Fibroblast of lung (primary cell): ENCODE data around the gene LRRC8C. TPM values are rescaled to one million over a fixed set of nuclear protein-coding genes. Genes with fewer than 3 reads are reported as not detected.
A peak's percentile ranks its signal among the peaks of the same experiment; 100 is the strongest.
"Not testable (repeated sequence)": the region's sequence is repeated elsewhere in the genome, so short reads cannot be mapped to it uniquely, and the experiment has no call there.

ENCODE experiments used
- DNase-seq, 2 donors: peaks; one replicate each; pipeline versions ENCODE4 v3.0.0 to v3.0.0-alpha.2; 2010; ENCODE audit warnings: low read depth in 2 of 2
- H2AFZ ChIP-seq: 2 replicates; pipeline ENCODE4 v1.5.1; 2012; ENCODE audit warnings: low read length, control low read depth, inconsistent platforms
- H3K27ac ChIP-seq: 2 replicates; pipeline ENCODE4 v1.5.1; 2011; ENCODE audit warnings: low read length, control low read depth; ENCODE audit not compliant: insufficient read depth
- H3K27me3 ChIP-seq: 2 replicates; pipeline ENCODE4 v1.5.1; 2011; ENCODE audit warnings: mild to moderate bottlenecking, low read length; ENCODE audit not compliant: control insufficient read depth, insufficient read depth
- H3K36me3 ChIP-seq: 2 replicates; pipeline ENCODE4 v1.5.1; 2011; ENCODE audit warnings: low read length; ENCODE audit not compliant: control insufficient read depth, insufficient read depth
- H3K4me1 ChIP-seq: 2 replicates; pipeline ENCODE4 v1.5.1; 2011; ENCODE audit warnings: low read length; ENCODE audit not compliant: control insufficient read depth, insufficient read depth; ENCODE audit errors: extremely low read depth
- H3K4me2 ChIP-seq: 2 replicates; pipeline ENCODE4 v1.5.1; 2011; ENCODE audit warnings: low read length, control low read depth; ENCODE audit not compliant: insufficient read depth; ENCODE audit errors: extremely low read depth
- H3K4me3 ChIP-seq, 4 experiments: fragments of 200-600 bp in 1 of 4; sonication (generic) in 1 of 4; replicated peaks in 1 of 4; 2 replicates each; pipeline ENCODE4 v1.5.1; 2011 to 2016; ENCODE audit warnings: low read length in 4 of 4, low read depth in 3 of 4, mild to moderate bottlenecking in 3 of 4, control low read depth in 2 of 4, inconsistent platforms in 1 of 4, mixed read lengths in 1 of 4; ENCODE audit not compliant: insufficient read depth in 1 of 4; ENCODE audit errors: control extremely low read depth in 1 of 4
- H3K79me2 ChIP-seq: 2 replicates; pipeline ENCODE4 v1.5.1; 2012; ENCODE audit warnings: mild to moderate bottlenecking, low read length, inconsistent platforms; ENCODE audit not compliant: control insufficient read depth, insufficient read depth
- H3K9ac ChIP-seq: 2 replicates; pipeline ENCODE4 v1.5.1; 2011; ENCODE audit warnings: mild to moderate bottlenecking, low read length, control low read depth; ENCODE audit not compliant: insufficient read depth
- H3K9me3 ChIP-seq: 2 replicates; pipeline ENCODE4 v1.5.1; 2012; ENCODE audit warnings: low read depth, low read length; ENCODE audit not compliant: control insufficient read depth, insufficient read depth
- H4K20me1 ChIP-seq: 2 replicates; pipeline ENCODE4 v1.5.1; 2011; ENCODE audit warnings: low read length; ENCODE audit not compliant: control insufficient read depth, insufficient read depth; ENCODE audit errors: extremely low read depth
- EZH2 ChIP-seq: IDR thresholded peaks from 2 replicates; pipeline ENCODE4 v1.5.1; 2012; ENCODE audit warnings: low read length, control low read depth, mild to moderate bottlenecking; ENCODE audit errors: missing control alignments
- polyA plus RNA-seq, 2 donors: library from polyadenylated mRNA; depleted of rRNA in 1 of 2; stranded (reverse) in 1 of 2; unstranded in 1 of 2; fragments of >200 nt; gene quantifications; 2 replicates each; pipeline ENCODE4 v1.2.1, GENCODE V29; 2011 to 2012; ENCODE audit warnings: missing spikeins in 1 of 2
- total RNA-seq: library from RNA; depleted of rRNA; stranded (reverse); fragments of >200 nt; gene quantifications from 2 replicates; pipeline ENCODE4 v1.2.1, GENCODE V29; 2014
- TF ChIP-seq, protein P1 (sequence below), 2 donors: IDR thresholded peaks in 1 of 2; conservative IDR thresholded peaks in 1 of 2; 1 replicate in 1 of 2; 2 replicates in 1 of 2; pipeline ENCODE4 v1.5.1; 2011 to 2012; ENCODE audit warnings: low read length in 2 of 2, control low read depth in 1 of 2, inconsistent platforms in 1 of 2, low read depth in 1 of 2, mild to moderate bottlenecking in 1 of 2

The LRRC8C gene
- total and polyA plus RNA-seq, 2 donors (not counting 1 experiment from before 2014, with no cell fraction given): 5.4 to 13.2 TPM

- no peaks in the 10 kb centered on the region for H3K36me3 ChIP-seq
- H4K20me1 ChIP-seq: no peaks in the 10 kb centered on the region
- H2AFZ ChIP-seq: no peak overlapping the region
- no peak overlapping the region for H3K4me3 ChIP-seq
- H3K4me1 ChIP-seq: no peaks in the 10 kb centered on the region
- H3K27me3 ChIP-seq: no peaks in the 10 kb centered on the region
- H3K9ac ChIP-seq: no peak overlapping the region
- H3K79me2 ChIP-seq: no peaks in the 10 kb centered on the region
- H3K9me3 ChIP-seq: no peaks in the 10 kb centered on the region
- no peak overlapping the region for H3K27ac ChIP-seq
- no peak for TF ChIP-seq EZH2
- TF ChIP-seq, protein P1, sequence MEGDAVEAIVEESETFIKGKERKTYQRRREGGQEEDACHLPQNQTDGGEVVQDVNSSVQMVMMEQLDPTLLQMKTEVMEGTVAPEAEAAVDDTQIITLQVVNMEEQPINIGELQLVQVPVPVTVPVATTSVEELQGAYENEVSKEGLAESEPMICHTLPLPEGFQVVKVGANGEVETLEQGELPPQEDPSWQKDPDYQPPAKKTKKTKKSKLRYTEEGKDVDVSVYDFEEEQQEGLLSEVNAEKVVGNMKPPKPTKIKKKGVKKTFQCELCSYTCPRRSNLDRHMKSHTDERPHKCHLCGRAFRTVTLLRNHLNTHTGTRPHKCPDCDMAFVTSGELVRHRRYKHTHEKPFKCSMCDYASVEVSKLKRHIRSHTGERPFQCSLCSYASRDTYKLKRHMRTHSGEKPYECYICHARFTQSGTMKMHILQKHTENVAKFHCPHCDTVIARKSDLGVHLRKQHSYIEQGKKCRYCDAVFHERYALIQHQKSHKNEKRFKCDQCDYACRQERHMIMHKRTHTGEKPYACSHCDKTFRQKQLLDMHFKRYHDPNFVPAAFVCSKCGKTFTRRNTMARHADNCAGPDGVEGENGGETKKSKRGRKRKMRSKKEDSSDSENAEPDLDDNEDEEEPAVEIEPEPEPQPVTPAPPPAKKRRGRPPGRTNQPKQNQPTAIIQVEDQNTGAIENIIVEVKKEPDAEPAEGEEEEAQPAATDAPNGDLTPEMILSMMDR (conservative IDR thresholded peaks at IDR 0.05 in 1 of 2, IDR thresholded peaks at IDR 0.05 in 1 of 2; ENCODE audit: low read depth in 1 of 2, low read length in 2 of 2): no peak
- H3K4me2 ChIP-seq: no peak overlapping the region
- DNase-seq: no peak
These were observed 42.4 kb upstream of the LRRC8C start for GRCh38 chr1:89590341-89591080.

DNA sequence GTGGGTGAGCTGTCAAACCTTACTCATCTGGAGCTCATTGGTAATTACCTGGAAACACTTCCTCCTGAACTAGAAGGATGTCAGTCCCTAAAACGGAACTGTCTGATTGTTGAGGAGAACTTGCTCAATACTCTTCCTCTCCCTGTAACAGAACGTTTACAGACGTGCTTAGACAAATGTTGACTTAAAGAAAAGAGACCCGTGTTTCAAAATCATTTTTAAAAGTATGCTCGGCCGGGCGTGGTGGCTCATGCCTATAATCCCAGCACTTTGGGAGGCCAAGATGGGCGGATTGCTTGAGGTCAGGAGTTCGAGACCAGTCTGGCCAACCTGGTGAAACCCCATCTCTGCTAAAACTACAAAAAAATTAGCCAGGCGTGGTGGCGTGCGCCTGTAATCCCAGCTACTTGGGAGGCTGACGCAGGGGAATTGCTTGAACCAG is 40.0 kb upstream of the LRRC8C start:
- H3K4me2 ChIP-seq, DNase-seq, H3K9ac ChIP-seq, H2AFZ ChIP-seq, H3K27me3 ChIP-seq, H3K4me3 ChIP-seq, H3K27ac ChIP-seq, H3K79me2 ChIP-seq, H4K20me1 ChIP-seq, H3K4me1 ChIP-seq, H3K9me3 ChIP-seq, H3K36me3 ChIP-seq: not testable (repeated sequence)

DNA sequence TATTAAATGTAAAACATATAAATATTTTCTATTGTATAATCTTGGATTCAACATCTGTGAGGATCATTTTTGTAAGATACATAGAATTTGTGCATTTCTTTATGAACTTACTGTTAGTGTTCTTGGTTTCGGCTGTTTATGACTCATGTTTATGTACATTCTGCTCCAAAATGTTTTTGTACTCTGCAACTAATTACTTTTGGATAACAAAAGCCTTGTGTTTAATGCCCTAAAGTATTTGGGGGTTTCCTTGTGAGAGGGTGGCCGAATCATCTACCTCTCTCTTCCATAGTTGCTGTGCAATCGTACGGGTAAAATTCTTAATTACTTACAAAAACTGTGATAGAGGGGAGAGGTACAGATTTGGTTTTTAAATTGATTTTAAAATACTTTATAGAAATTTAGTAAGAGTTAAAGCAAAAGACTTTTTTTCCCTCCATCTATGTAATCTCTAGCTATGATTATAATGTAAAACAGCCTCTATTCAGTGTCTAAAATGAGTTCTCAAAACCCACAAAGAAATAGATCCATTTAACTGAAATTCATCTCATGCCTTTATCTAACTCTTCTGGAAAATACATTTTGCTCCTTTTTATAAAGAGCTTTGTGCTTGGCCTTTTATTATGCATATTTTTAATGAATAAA is 38.7 kb upstream of the LRRC8C start:
- no peaks in the 10 kb centered on the region for H3K79me2 ChIP-seq
- no peak overlapping the region for H2AFZ ChIP-seq
- no peaks in the 10 kb centered on the region for H3K4me1 ChIP-seq
- H3K9me3 ChIP-seq: no peaks in the 10 kb centered on the region
- no peaks in the 10 kb centered on the region for H3K27me3 ChIP-seq
- no peak overlapping the region for H3K4me2 ChIP-seq
- peak; percentile 20 to 29 for DNase-seq
- H3K4me3 ChIP-seq: no peak overlapping the region
- H3K9ac ChIP-seq: no peak overlapping the region
- no peaks in the 10 kb centered on the region for H3K36me3 ChIP-seq
- H4K20me1 ChIP-seq: no peaks in the 10 kb centered on the region
- TF ChIP-seq EZH2: no peak
- TF ChIP-seq, protein P1 (conservative IDR thresholded peaks at IDR 0.05 in 1 of 2, IDR thresholded peaks at IDR 0.05 in 1 of 2; ENCODE audit: low read depth in 1 of 2, low read length in 2 of 2): no peak
- H3K27ac ChIP-seq: no peak overlapping the region
